ENCODE data around the gene CALML5.

The CALML5 gene

DNA sequence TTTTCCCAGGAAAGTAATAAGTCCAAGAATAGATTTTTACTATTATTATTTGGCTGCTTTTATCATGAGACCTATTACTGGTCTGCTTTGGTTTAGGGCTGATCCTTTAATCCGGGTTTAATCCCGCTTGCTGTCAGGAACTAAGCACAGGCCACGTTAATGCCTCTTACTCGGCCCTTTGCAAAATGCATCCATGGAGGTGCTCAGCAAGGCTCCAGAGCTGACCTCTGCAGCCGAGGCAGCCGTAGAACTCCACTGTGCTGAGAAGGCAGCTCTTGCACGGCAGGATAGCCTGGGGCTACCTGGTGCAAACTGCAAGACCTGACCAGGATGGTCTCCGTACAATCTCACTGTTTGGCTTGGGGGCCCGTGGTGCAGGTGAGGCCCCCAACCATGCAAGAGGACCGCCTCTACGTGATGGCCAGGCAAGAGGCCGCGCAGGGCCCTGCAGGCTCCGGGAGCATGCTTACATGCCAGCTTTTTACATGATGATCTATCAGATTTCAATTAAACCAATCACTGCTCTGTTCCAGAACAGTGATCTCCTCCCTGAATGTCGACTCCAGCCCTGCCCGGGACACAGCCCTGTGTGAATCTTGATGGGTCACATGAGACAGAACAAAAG is 15.0 kb upstream of the CALML5 start:
- no peak for DNase-seq

DNA sequence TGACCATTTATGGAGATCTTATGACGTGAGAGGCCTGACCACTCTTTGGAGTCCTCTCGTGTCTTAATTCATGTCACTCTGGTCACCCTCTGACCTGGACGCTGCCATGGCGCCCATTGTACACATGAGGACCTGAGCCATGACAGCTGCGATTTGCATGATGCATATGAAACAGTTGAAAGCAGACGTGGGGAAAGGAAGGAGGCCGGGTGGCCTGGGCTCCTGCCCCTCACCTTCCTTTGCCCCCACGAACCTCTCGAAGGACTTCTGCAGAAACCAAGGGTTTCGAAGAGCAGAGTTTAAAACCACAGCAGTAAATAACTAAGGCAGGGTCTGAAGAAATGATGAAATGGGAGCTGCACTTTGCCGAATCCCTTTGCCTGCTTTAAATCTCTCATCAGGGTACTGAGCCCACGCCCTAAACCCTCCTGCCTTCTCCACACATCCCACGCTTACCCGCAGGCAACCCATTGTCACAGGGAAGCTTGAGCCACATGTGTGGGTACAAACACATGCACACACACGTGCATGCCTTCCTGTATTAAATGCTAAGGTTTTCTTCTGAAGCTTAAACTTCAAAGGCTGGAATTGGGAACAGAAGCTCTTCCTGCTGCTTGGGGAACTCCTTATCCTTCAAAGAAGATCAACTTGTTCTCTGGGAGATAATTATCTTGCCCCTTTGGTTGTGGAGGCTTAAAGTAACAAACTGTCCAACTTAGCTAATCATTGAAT is 13.7 kb upstream of the CALML5 start:
- no peak for DNase-seq

DNA sequence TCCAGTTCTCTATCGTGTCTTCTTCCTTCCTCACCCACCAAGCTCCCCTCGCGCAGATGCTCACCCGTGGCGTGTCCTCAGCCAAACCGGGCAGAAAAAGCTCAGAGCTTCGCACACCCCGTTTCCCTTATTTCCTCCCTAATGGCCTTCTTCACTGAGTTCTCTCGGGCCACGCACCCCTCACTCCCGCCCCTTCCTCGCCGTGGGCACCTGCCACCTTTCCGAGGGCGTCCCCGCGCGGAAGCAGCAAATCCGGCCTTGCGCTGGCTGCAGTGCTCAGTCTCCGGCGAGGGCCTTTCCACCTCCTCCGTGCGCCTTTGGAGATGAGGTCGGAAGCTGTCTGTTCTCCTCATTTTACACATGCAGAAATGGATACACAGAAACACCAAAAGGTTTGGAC is 13.0 kb upstream of the CALML5 start:
- DNase-seq: no peak

DNA sequence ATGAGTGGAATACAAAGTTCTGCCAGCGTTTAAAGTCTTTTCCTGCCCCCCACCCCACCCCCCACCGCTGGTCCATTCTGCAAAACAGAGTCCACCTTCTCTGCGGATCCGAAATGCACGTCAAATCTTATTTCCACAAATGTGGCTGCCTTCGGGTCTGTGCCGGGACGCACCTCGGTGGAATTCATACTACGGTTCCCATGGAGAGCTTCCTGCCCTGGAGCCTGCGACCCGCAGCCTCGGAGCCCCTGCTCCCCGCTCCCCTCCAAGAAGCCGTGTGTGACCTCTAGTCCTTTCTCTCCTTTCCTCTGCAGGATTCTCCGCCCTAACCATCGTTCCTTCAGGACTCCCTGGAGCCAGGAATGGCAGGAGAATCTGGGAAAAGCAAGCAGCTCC is 12.5 kb upstream of the CALML5 start:
- DNase-seq: no peak

DNA sequence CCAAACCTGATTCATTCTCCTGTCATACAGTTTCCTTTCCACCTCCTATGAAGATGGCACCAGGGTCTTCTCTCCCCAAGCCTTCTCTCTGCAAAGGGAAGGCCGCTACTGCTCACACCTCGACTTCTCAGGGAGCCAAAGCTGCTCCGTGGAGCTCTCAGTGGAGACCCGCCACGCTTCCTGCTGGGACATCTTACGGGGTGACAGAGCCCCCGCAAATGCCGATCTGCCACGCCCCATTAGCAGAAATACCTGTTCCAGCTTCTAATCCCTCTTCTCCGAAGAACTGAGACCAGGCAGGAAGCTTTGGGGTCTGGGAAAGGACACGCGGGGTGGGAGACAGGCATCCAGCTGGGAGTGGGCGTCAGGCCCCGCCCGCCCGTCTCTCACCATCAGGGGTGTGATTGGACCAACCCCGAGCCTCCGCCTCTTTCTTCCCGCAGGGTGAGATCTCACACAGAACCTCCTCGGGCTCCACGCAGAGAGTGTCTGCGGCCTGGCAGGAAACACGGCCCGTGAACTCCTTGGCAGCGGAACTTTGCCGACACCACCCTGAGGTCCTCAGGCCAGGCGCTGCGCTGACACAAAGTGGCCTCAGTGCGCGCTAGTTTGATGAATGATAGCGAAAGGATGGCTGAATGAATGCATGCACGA is 12.0 kb upstream of the CALML5 start:
- no peak for DNase-seq

DNA sequence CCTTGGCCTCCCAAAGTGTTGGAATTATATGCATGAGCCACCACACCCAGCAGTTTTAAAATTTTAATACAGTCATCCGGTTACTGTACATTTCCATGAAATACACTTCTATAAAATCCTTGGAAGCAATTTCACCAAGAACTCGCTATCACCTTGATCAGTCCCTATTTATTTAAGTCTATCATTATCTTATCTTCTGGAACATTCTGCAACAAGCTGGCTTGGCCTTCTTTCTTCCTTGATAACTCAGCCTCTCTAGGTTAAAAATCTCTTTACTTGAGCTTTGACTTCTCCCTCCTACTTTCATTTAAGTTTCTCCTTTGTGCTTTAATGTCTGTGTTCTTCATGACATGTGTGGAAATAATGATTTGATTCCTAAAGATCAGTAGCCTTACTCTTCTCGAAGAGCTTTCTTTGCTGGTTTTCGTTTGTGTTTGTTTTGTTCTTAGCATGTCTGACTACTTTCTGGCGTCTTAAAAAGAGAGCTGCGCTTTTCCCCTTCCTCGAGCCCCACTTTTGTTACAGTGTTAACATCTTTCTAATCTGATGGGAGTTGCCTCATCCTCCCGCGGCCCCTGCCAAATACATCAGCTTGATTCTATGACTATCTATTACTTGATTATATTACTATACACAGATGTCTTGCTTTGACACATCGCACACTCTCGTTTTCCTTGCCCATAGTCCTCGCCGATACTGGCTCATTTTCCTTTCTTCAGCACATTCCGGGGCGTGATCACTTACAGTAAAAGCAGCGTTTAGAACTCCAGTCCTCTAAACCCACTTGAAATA is 11.1 kb upstream of the CALML5 start:
- no peak for DNase-seq

DNA sequence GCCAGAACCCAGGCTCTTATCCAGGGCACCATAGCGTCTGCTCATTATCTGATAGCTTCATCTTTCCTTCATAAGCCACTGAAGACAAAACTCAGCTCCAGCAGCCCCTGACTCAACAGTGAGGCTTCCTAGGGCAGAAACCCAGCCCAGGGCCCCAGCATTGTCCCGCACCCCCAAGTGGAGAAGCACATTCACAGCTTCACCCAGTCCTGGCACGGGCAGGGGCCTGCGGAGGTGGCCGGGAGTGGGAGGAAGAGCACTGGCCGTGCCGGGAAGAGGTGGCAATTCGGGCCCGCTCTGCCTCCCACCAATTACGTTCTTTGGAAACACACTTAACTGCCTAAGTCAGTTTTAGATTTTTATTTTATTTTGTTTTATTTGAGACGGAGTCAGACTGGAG is 10.3 kb upstream of the CALML5 start:
- no peak for DNase-seq

DNA sequence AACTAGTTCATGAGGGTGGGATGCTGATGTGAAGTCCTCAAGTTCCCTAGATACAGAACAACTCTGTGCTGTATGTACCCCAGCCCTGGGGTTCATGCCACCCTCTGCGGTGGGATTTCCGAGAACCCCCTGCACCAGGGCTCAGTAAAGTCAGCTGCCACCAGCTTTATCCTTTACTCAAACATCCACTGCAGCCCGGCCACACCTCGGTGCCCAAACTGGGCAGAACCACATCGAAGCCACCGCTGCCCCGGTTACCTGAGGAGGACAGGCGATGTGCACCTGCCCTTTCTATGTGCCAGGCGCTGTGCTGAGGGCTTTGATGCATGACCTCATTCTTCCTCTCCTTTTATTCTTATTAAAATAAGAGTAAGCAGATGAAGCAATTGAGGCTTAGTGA is 9.9 kb upstream of the CALML5 start:
- no peak for DNase-seq

DNA sequence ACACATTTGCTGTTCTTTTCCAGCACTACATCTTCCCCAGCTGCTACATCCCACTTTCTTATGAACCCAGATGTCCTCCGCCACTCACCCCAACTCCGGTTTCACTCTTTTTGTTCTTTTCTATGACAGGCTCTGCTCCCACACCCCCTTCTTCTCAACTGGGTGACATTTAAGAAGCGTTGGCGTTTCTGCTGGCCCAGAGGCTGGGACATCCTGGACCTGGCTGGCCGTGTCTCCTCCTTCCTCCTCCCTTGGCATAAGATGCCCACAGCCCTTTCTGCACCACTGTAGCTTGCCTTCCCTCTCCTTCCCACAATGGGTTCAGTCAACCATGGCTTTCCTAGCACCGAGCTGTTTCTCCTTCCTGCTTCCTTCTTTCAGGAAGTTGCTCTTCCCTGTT is 9.4 kb upstream of the CALML5 start:
- DNase-seq: no peak

DNA sequence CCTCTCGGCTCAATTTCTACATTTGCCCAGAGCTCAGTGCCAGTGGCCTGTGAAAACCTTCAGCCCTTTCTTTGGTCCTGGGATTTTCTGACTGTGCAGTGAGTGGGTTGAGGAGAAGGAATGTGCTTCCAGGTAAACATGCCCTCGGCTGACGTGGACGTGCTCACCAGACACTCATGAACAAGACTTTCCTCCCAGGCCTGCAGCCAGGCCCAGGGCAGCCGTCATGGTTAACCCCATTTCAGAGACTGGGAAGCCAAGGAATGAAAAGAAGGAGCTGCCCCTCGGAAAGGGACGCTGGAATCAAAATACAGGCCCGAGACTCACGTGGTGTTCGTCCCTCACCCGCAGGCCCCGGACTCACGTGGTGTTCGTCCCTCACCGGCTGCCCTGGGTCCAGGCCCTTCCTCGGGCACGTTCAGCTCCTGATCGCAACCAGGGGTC is 8.8 kb upstream of the CALML5 start:
- no peak for DNase-seq

DNA sequence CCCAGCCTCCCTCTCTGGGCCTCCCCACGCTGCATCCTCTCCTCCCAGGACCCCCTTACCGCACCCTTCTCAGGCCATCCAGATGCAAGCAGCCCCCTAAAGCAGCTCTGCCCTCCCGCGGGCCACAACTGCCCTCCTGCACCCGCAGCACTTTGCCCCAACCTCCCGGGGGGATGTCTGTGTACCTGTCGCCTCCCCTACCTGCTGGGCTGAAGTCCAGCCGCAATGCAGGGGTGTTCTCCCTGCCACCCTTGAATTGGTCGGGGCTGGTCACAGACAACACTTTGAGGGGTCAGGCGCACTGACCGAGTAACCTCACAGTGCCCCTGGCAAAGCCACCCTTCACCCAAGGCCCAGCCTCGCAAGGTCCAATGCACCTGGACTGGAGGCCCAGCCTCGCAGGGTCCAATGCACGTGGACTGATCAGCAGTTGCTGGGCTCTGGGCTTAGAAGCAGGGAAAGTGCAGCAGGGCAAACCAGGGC is 8.3 kb upstream of the CALML5 start:
- DNase-seq: no peak

DNA sequence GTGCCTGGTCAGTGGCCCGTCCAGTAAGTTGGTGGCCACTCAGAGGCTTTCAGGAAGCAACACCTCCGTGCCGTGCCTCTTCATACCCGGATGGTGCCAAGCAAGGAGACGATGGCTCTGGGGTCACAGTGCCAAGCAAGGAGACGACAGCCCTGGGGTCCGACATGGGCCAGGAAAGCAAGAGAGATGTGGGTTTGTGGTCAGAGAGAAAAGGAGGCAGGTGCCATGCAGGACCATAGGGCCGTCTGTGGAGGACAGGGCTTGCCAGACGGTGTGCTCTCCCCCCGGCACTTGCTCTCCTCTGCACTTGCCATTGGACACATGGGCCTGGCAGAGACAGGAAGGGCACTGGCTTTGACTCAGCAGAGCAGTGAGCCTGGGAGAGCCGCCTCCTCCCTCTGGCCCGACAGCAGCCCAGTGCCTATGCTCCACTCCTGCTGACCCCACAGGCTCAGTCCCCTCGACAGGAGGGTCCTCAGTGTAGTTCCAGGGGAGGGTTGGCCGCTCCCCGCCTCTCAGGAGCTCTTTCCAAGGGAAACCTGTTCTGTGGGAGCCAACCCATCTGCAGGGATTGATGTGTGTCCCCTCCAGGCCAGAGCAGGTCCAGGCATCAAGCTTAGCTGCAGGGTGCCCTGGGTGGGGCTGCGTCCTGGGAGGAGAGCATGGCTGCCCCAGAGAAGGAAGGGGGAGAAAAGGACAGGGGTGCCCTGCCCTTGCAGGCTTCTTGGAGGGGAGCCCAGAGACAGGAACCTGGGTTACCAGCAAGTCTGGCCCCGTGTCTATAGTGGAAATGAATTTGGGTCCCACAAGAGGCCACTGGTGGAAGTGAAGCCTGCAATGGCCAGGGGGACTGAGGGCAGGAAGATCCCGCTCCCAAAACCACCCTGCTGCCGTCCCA is 7.6 kb upstream of the CALML5 start:
- no peak for DNase-seq

DNA sequence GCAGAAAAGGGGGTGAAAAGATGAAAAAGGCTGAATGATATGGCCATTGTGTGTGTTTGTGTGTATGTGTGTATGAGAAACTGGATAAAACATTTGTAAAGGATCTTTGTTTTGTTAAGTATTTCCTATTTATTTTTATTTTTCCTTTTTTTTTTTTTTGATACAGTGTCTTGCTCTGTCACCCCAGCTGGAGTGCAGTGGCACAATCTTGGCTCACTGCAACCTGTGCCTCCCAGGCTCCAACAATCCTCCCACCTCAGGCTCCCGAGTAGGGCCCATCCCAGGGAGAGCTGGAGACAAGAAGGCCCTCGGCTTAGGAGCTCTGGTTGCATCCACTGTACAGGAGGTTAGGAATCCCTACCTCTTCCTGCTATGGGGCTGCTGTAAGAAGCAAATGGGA is 6.9 kb upstream of the CALML5 start:
- DNase-seq: no peak

DNA sequence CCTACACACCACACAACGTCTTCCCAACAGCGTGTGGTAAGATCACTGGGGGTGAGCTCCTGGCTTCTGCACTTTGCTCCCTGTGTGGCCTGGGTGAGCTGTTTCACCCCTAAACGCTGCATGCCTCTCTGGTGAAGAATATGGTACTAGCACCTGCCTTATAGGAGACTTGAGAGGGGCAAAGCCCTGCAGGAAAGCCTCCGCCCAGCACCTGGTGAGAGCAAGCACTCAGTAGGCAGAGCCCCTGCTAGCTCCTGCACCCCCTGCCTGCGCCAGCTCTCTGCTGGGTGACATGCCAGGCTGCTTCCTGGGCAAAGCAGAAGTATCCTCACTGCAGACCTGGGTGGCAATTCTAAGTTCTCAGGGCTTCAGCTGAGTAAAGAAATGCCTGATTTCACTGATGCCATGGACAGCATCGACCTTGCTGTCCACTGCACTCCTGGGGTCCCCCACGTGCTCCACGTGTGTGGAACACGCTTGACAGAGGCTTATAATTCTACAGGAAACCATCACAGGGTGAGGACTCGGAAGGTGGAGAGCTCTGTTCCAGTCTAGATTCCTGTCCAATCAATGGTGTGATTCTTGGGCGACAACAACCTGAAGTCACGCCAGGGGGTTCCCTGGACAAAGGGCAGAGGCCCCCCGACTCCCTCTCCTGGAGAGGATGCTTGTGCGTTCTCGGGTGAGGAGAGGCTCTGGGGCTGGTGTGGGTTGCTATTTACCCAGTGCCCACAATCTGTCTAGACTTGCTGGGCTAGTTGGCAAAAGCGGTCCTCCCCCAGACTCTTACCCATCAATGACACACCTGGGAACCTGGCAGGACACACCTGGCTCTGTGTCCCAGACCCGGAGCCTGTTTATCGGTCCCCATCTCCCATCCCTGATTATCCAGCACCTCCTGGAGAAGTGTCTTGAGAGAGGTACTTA is 5.0 kb upstream of the CALML5 start:
- DNase-seq: no peak

DNA sequence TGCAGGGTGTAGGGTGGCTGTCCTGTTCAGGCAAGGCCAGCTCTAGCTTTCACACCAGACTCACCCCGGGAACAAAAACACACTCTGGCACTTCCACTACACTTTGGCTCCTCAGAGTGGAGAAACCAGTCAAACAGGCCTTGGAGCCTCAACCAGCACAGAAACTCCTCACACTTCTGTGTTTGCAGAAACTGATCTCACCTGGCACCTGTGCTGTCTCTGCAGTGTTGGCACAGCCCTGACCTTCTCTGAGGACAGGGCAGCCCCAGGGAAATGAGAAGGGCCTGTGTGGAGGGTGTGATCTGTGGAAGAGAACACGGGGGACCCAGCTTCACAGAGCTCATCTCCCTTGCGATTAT is 4.1 kb upstream of the CALML5 start:
- no peak for DNase-seq

DNA sequence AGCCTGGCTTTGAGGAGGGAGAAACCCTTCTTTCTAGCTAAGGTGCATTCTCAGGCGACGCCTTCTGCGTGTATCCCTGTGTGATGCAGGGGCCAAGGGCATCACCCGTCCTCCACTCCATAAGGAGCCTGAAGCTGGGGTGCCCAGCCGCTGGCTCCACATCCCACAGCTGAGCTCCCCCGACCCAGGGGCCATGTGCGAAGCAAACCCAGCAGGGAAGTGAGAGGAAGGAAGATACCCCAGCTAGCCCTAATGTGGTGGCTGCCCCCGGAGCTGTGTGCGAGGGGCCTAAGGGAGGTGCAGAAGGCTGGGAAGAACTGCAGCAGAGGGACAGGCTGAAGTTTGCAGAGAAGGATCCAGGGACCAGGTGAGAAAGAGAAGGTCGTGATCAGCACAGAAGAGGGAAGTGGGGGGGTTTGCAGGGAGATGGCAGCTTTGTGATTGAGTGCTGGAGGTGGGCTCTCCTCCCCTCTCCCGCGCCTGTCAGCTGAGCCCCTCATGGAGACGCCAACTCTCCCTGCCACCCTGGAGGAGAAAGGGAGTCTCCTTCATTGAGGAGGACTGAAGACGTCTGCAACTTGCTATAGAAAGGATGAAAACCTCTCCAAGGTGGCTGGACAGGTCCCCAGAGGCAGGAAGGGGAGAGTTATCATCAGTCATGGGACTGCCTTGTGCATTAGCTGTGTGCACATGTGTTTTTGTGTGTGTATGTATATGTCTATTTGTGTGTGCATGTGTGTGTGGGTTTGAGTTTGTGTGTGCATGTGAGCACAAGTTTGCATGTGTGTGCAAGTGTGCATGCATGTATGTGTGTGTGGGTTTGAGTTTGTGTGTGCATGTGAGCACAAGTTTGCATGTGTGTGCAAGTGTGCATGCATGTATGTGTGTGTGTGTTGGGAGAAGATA is 3.5 kb upstream of the CALML5 start:
- DNase-seq: no peak

DNA sequence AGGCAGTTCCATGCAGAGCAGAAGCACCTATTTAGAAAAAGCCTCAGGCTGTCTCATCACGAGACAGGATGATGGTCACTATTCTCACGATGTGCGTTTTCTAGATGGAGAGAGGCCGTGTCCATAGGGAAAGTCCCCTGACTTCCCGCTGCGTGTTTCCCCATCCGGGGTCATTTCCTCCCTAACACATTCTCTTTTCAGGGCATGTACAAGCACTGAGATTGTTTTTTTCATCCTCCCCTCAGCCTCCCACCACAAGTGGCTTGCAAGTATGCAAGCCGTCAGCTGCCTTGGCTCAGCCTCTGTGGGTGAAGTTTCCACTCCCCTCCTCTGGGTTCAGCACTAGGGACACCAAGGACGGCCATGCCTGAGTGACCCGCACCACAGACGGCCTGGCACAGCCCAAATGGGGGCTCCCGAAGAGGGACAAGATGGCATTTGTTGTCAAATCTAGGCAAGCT is 2.7 kb upstream of the CALML5 start:
- no peak for DNase-seq

DNA sequence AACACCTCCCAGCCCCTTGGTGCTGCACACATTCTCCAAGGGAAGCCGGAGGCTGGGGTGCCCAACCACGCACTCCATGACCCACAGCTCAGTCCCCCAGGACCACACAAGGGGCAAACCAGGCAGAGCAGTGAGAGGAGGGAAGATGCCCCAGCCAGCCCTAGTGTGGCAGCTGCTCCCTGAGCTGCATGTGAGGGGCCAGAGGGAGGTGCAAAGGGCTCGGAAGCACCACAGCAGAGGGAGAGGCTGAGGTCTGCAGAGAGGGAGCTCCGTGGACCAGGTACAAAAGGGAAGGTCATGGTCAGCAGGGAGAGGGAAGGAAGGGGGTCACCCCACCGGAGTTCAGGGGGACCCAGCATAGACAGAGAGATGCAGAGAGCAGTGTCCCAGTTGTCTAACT is 1.5 kb upstream of the CALML5 start:
- DNase-seq: no peak

DNA sequence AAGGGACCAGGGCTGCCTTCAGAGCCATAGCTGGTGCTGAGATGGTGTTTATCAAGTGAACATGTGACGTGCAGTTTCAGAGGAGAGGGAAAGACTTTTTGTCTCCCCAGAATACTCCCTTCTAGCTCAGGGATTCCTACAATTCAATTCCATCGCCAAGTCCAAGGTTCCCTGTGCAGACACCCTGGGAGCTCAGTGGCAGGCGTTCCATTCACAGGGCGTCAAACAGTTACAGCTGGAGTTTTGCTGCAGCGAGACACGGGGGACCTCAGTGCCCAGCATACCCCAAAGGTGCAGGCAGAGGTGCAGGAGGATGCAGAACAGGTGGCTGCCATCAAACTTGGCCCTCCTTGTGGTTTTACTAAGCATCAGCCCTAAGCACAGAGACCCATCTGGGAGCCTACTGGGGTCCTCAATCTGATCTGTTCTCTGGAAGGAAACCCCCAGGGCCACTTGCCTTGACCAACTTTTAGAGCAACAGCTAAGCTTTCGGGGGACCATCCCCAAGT is 846 bp upstream of the CALML5 start:
- DNase-seq: no peak

Measured in activated gamma-delta T cell (primary cell).